GM19328 (cell line): ENCODE results near the gene NTN1.

Experiments used
- ATAC-seq: cut with Tn5 transposase; IDR thresholded peaks from one replicate; pipeline ENCODE4 v1.9.1; 2021; ENCODE audit warnings: mild to moderate bottlenecking, moderate library complexity; ENCODE audit not compliant: unreplicated experiment

Gene NTN1

GRCh38 chr17:9228408-9229159, 207.3 kb downstream of the NTN1 start:
- no peak for ATAC-seq

- ATAC-seq, result no peak
Observed at GRCh38 chr17:9229160-9229825, 208.0 kb downstream of the NTN1 start.

- no peak for ATAC-seq
Observed at GRCh38 chr17:9229826-9230201, 208.5 kb downstream of the NTN1 start.

- no peak for ATAC-seq
Observed at GRCh38 chr17:9230346-9230745, 209.0 kb downstream of the NTN1 start.

DNA sequence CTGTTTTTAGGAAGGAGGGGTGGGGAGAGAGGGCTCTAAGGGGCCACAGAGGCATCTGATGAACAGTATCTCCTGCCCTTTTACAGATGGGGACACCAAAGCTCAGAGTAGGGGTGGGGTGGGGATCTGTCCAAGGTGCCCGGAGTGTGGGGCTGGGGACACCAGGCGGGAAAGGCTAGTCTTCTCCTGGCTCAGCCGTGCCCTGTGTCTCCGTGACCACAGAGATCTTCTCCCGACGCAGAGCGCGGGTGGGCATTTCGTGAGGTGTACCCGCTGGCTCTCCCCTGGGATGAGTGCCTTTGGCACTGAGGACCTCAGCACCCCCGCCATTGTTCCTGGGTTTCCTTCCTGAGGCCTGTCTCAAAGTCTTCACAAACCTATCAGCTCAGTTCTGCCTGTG, 209.6 kb downstream of the NTN1 start:
- no peak for ATAC-seq

GRCh38 chr17:9231449-9232154, 210.3 kb downstream of the NTN1 start:
- ATAC-seq, result no peak

- no peak for ATAC-seq
Observed at GRCh38 chr17:9232155-9232475, 210.8 kb downstream of the NTN1 start.

DNA sequence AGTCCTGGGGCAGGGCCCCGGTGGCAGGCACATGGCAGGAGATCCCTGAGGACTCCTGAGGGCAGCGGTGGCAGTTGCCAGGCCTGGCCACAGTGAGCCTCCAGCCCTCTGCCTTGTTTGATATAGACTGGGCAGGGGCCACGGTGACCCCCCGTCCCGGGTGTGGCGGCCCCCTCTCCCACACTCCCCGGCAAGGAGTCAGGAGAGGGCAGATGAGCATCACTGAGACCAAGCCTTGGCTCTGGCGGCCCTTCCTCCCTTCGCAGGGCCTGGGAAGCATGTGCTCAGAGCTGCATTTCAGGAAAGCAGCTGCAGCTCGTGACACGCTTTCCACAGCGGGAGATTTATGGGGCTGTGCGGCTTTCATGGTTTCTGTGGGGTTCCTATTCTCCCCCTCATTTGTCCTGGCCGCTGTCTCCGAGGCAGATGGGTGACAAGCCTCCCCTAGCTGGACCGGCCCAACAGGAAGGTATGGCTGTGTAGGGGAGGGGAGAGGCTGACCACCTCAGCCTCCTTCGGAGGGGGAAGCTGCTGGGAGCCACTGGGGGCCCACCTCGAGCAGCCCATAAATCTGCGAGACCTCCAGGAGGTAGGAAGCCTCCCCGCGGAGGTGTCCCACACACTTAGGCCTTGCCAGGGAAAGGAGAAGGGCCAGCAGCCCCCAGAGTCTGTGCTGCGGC, 211.4 kb downstream of the NTN1 start:
- no peak for ATAC-seq

GRCh38 chr17:9233271-9233599, 211.9 kb downstream of the NTN1 start:
- ATAC-seq, result no peak

DNA sequence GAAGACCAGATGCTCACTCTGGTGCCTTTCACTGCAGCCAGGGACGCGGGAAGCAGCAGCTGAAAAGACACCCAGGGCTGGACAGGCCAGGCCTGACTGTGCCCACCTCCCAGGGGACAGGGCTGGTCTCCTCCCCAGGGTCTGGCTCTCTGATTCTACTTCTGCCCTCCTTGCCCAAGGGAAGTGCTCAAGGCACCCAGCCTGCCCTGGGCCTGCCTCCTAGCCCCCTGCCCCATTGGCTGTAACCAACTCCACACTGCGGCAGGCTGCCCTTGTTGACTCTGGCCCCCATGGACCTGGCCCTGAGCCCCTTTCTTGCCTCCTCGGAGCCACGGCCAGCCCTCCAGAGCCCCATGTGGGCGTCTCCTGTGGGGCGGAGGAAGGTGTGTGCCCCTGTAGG, 212.5 kb downstream of the NTN1 start:
- ATAC-seq, result no peak

GRCh38 chr17:9234389-9234945, 213.2 kb downstream of the NTN1 start:
- no peak for ATAC-seq

DNA sequence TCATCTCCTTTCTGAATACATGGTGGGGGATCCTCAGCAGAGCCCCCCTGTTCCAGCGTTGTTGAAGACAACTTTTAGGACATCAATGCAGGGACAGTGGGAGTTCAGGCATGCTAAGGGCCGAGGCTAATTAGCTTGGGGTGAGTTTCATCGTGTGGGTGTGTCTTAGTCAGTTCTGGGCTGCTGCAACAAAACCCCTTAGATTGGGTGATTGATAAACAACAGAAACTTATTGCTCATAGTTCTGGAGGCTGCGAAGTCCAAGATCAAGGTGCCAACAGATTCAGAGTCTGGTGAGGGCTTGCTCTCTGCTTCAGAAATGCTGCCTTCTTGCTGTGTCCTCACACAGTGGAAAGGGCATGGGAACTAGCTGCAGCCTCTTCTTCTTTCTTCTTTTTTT, 214.0 kb downstream of the NTN1 start:
- ATAC-seq, result no peak

DNA sequence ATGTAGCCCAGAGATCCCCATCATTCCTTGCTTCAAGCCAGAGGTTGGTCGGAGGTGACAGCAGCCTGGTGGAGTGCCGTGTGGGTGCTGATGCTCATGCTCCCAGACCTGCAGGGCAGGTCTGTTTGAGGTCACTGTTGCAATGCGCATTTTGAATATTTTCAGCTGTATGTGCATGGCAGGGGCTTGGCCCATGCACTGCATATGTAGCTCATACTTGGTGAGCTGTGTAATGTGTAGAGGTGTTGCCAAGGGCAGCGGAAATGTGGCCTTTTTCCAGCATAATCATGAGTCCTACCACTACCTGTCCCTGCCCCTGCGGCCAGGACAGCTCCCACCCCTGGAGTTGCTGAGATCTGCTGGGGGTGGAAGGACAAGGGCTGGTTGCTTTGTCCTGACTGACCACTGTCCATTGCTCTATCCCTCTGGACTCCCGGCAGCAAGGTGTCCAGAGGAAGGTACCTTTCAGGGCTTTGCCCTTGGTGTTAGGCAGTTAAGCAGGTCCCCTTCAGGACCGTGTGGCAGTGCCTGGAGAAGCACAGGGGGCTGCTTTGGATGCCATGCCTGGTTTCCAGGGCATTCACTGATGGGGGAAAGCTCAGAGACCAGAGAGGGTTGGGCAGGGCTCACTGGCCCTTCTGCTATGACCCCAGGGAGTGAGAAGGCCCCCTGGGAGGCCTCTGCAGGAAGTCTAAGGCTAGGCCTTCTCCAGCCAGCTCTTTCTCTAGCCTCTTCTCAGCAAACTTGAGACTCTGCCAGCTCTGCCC, 215.2 kb downstream of the NTN1 start:
- ATAC-seq, result no peak

DNA sequence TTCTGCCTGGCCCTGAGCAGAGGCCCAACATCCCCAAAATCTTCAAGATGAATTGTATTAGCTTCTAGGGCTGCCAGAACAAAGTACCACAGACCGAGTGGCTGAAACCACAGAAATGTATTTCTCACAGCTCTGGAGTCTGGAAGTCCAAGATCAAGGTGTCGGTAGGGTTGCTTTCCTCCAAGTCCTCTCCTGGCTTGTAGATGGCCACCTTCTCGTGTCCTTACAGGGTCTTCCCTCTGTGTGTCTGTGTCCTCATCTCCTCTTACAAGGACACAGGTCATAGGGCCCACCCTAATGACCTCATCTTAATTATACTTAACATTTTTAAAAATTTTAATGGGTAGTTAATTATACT, 215.7 kb downstream of the NTN1 start:
- ATAC-seq, result no peak

- ATAC-seq, result no peak
Observed at GRCh38 chr17:9237661-9238301, 216.5 kb downstream of the NTN1 start.

DNA sequence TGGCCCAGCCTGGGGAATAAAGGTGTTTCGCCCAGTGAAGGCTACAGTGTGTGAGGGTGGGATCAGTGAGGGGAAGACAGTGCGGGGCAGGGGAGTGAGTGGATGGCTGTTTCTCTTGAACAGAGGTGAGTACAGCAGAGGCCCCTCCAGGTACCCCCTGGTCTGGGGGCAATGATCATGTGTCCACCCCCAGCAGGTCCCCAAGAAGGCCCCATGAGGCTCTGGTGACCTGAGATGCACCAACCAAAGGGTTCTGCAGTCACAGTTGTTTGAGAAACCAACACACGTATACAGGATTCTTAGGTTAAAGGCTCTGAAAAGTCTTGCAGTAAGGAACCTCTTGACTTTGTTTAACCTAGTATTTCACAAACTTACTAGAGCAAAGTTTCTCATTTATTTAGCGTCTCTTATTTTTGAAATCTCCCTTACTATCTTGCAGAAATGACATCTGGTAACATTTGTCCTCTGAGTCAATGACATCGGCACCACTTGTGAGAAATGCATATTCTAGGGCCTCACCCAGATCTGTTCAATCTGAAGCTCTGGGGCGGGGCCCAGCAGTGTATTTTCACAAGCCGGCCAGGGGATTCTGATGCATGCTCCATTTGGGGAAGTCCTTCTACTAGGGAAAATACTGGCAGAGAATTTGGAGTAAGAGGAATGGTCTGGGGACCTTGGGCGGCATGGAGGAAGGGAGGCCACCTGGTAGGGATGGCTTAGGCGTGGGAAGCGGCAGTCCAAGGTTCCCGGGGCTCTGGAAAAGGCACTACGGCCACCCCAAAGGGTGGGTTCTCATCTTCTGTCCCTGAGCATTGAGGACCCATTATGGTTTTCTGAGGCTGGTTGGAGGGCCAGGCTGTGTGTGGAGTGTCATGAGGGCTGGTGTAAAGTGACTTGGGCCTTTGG, 217.3 kb downstream of the NTN1 start:
- ATAC-seq, result no peak

- no peak for ATAC-seq
Observed at GRCh38 chr17:9239246-9239792, 218.0 kb downstream of the NTN1 start.

- ATAC-seq, result no peak
Observed at GRCh38 chr17:9239793-9240658, 218.7 kb downstream of the NTN1 start.
